ENCODE results near the gene LBHD1. TPM values are rescaled to one million over a fixed set of nuclear protein-coding genes. Genes with fewer than 3 reads are reported as not detected.

Gene LBHD1
- total RNA-seq, result 23.4 and 24.3 TPM in 2 replicates

- Mint-ChIP-seq H3K4me1 (ENCODE audit: low read depth) (peaks cover 34% of the 10 kb centered on the region), H3K27me3 (ENCODE audit: insufficient read depth) (no peaks in the 10 kb centered on the region), H3K4me3 (peak within 1 kb of the TSS; percentile 97), H3K27ac (peak within 1 kb of the TSS; percentile 98), H3K9me3 (no peaks in the 10 kb centered on the region), H3K36me3 (ENCODE audit: low read depth) (peaks cover 16% of the 10 kb centered on the region)
- DNase-seq (ENCODE audit: low spot score), result peak; percentile 75
- intact Hi-C loops (cut with micrococcal nuclease), result loop anchor here (1.0 to 10.0 kb wide), 8 partner anchors 8 to 247 kb away; partner anchors contain the start of genes GANAB, HNRNPUL2, INTS5 and TUT1
Measured at GRCh38 chr11:62671608-62672389, at the start of gene LBHD1, which contains the start of gene UQCC3. TSS of gene LBHD1 (minus strand) at chr11:62672267. CDS start at chr11:62670031, 2,236 bp downstream. TSS of gene UQCC3 (plus strand) at chr11:62671673. CDS start at chr11:62671746, 73 bp downstream.

- Mint-ChIP-seq H3K9me3 (no peaks in the 10 kb centered on the region), H3K4me1 (ENCODE audit: low read depth) (peaks cover 84% of the 10 kb centered on the region), H3K36me3 (ENCODE audit: low read depth) (peaks cover 84% of the 10 kb centered on the region), H3K27ac (peak overlapping the region; percentile 49), H3K4me3 (no peak overlapping the region), H3K27me3 (ENCODE audit: insufficient read depth) (no peaks in the 10 kb centered on the region)
- DNase-seq (ENCODE audit: low spot score), result no peak
- intact Hi-C loops (cut with micrococcal nuclease), result no loop called here
Measured at GRCh38 chr11:62719302-62719978, 47.4 kb upstream of the LBHD1 start.

- H3K9me3 Mint-ChIP-seq, result no peaks in the 10 kb centered on the region
- peak overlapping the region; percentile 44 for H3K27ac Mint-ChIP-seq
- H3K4me3 Mint-ChIP-seq, result no peak overlapping the region
- intact Hi-C loops (cut with micrococcal nuclease), result no loop called here
- DNase-seq (ENCODE audit: low spot score), result no peak
- H3K36me3 Mint-ChIP-seq (ENCODE audit: low read depth), result peaks cover 80% of the 10 kb centered on the region
- H3K4me1 Mint-ChIP-seq (ENCODE audit: low read depth), result peaks cover 83% of the 10 kb centered on the region
- no peaks in the 10 kb centered on the region for H3K27me3 Mint-ChIP-seq (ENCODE audit: insufficient read depth)
Measured at GRCh38 chr11:62716816-62717215, 44.7 kb upstream of the LBHD1 start.

- H3K9me3 Mint-ChIP-seq, result no peaks in the 10 kb centered on the region
- peaks cover 77% of the 10 kb centered on the region for H3K4me1 Mint-ChIP-seq (ENCODE audit: low read depth)
- no peaks in the 10 kb centered on the region for H3K27me3 Mint-ChIP-seq (ENCODE audit: insufficient read depth)
- DNase-seq (ENCODE audit: low spot score), result no peak
- H3K36me3 Mint-ChIP-seq (ENCODE audit: low read depth), result peaks cover 74% of the 10 kb centered on the region
- peak overlapping the region; percentile 61 for H3K27ac Mint-ChIP-seq
- intact Hi-C loops (cut with micrococcal nuclease), result no loop called here
- no peak overlapping the region for H3K4me3 Mint-ChIP-seq
Measured at GRCh38 chr11:62716206-62716605, 44.1 kb upstream of the LBHD1 start.

GRCh38 chr11:62715150-62716130 is 43.4 kb upstream of the LBHD1 start:
- DNase-seq (ENCODE audit: low spot score), result no peak
- H3K9me3 Mint-ChIP-seq, result no peaks in the 10 kb centered on the region
- peaks cover 73% of the 10 kb centered on the region for H3K36me3 Mint-ChIP-seq (ENCODE audit: low read depth)
- H3K27me3 Mint-ChIP-seq (ENCODE audit: insufficient read depth), result no peaks in the 10 kb centered on the region
- H3K4me1 Mint-ChIP-seq (ENCODE audit: low read depth), result peaks cover 77% of the 10 kb centered on the region
- intact Hi-C loops (cut with micrococcal nuclease), result no loop called here
- H3K27ac Mint-ChIP-seq, result peak overlapping the region; percentile 83
- no peak overlapping the region for H3K4me3 Mint-ChIP-seq

GRCh38 chr11:62713343-62713742 is 41.3 kb upstream of the LBHD1 start:
- no peaks in the 10 kb centered on the region for H3K27me3 Mint-ChIP-seq (ENCODE audit: insufficient read depth)
- intact Hi-C loops (cut with micrococcal nuclease), result loop anchor here (1.0 kb wide), 1 partner anchor 11 kb away; no protein-coding TSS in a partner anchor
- H3K9me3 Mint-ChIP-seq, result no peaks in the 10 kb centered on the region
- peak overlapping the region; percentile 95 for H3K27ac Mint-ChIP-seq
- no peak for DNase-seq (ENCODE audit: low spot score)
- H3K4me1 Mint-ChIP-seq (ENCODE audit: low read depth), result peaks cover 87% of the 10 kb centered on the region
- H3K36me3 Mint-ChIP-seq (ENCODE audit: low read depth), result peaks cover 69% of the 10 kb centered on the region
- H3K4me3 Mint-ChIP-seq, result peak overlapping the region; percentile 75

- intact Hi-C loops (cut with micrococcal nuclease), result loop anchor here (1.0 kb wide), 1 partner anchor 11 kb away; no protein-coding TSS in a partner anchor
Measured at GRCh38 chr11:62712861-62713260, 40.8 kb upstream of the LBHD1 start.

GRCh38 chr11:62712276-62712812 is 40.3 kb upstream of the LBHD1 start:
- DNase-seq (ENCODE audit: low spot score), result no peak
- Mint-ChIP-seq H3K27ac (peak overlapping the region; percentile 95), H3K27me3 (ENCODE audit: insufficient read depth) (no peaks in the 10 kb centered on the region), H3K4me1 (ENCODE audit: low read depth) (peaks cover 86% of the 10 kb centered on the region), H3K9me3 (no peaks in the 10 kb centered on the region), H3K36me3 (ENCODE audit: low read depth) (peaks cover 61% of the 10 kb centered on the region), H3K4me3 (peak overlapping the region; percentile 75)
- intact Hi-C loops (cut with micrococcal nuclease), result no loop called here

More at GRCh38 chr11:62712861-62713260, 40.8 kb upstream of the LBHD1 start:
- H3K4me3 Mint-ChIP-seq, result peak overlapping the region; percentile 75
- no peaks in the 10 kb centered on the region for H3K9me3 Mint-ChIP-seq
- DNase-seq (ENCODE audit: low spot score), result no peak
- peaks cover 88% of the 10 kb centered on the region for H3K4me1 Mint-ChIP-seq (ENCODE audit: low read depth)
- H3K27me3 Mint-ChIP-seq (ENCODE audit: insufficient read depth), result no peaks in the 10 kb centered on the region
- H3K36me3 Mint-ChIP-seq (ENCODE audit: low read depth), result peaks cover 64% of the 10 kb centered on the region
- peak overlapping the region; percentile 95 for H3K27ac Mint-ChIP-seq

GRCh38 chr11:62710001-62710345 is 37.9 kb upstream of the LBHD1 start:
- H3K9me3 Mint-ChIP-seq, result no peaks in the 10 kb centered on the region
- peaks cover 39% of the 10 kb centered on the region for H3K36me3 Mint-ChIP-seq (ENCODE audit: low read depth)
- H3K4me1 Mint-ChIP-seq (ENCODE audit: low read depth), result peaks cover 79% of the 10 kb centered on the region
- intact Hi-C loops (cut with micrococcal nuclease), result no loop called here
- DNase-seq (ENCODE audit: low spot score), result peak; percentile 21
- H3K27ac Mint-ChIP-seq, result peak overlapping the region; percentile 93
- no peaks in the 10 kb centered on the region for H3K27me3 Mint-ChIP-seq (ENCODE audit: insufficient read depth)
- H3K4me3 Mint-ChIP-seq, result peak overlapping the region; percentile 90

- Mint-ChIP-seq H3K4me3 (peak overlapping the region; percentile 90), H3K27me3 (ENCODE audit: insufficient read depth) (no peaks in the 10 kb centered on the region), H3K36me3 (ENCODE audit: low read depth) (peaks cover 35% of the 10 kb centered on the region), H3K27ac (peak overlapping the region; percentile 93), H3K4me1 (ENCODE audit: low read depth) (peaks cover 74% of the 10 kb centered on the region), H3K9me3 (no peaks in the 10 kb centered on the region)
- peak; percentile 94 for DNase-seq (ENCODE audit: low spot score)
- intact Hi-C loops (cut with micrococcal nuclease), result loop anchor here (1.0 to 5.0 kb wide), 14 partner anchors 18 to 587 kb away; partner anchors contain the start of genes C11orf98, CSKMT, GANAB and HNRNPUL2
Measured at GRCh38 chr11:62709247-62710000, 37.4 kb upstream of the LBHD1 start.

GRCh38 chr11:62708793-62709192 is 36.7 kb upstream of the LBHD1 start:
- Mint-ChIP-seq H3K36me3 (ENCODE audit: low read depth) (peaks cover 30% of the 10 kb centered on the region), H3K4me3 (peak overlapping the region; percentile 90), H3K27me3 (ENCODE audit: insufficient read depth) (no peaks in the 10 kb centered on the region), H3K27ac (peak overlapping the region; percentile 93), H3K9me3 (no peaks in the 10 kb centered on the region), H3K4me1 (ENCODE audit: low read depth) (peaks cover 68% of the 10 kb centered on the region)
- DNase-seq (ENCODE audit: low spot score), result peak; percentile 35
- intact Hi-C loops (cut with micrococcal nuclease), result loop anchor here (1.0 to 5.0 kb wide), 14 partner anchors 19 to 586 kb away; partner anchors contain the start of genes C11orf98, CSKMT, GANAB and HNRNPUL2

Measured in activated T-helper 1 cell treated with anti-CD3 and anti-CD28 coated beads, Interleukin-12 subunit alpha, Interleukin-12 subunit beta, Interleukin-2, Interleukin-4 antibody, amounts not matched to agents 30 ng/mL and 10 ng/mL and 1 ng/mL, durations not matched to agents 14 hours and 24 hours and 36 hours (primary cell).